ENCODE data around the gene CACNA2D1.
"Not testable (repeated sequence)": the region's sequence is repeated elsewhere in the genome, so short reads cannot be mapped to it uniquely, and the experiment has no call there.

CACNA2D1 gene

DNA sequence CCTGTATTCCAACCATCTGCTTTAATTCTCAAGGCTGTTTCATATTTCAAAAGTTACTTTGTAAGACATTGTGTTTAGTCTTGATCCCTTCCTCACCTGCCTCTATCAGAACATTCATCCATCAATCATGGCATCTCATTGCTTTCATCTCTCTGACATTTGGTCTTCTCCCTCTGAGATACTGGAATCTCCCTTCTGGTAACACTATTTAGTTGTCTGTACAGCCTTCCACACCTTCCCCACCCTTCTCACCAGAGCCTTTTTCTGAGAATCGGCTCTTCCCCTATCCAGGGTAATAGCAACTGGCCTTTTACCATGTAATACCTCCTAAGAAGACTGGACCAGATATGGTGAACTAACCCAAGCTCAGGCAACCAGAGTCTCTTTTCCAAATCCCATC, 10.1 kb downstream of the CACNA2D1 start:
- no peak for DNase-seq

DNA sequence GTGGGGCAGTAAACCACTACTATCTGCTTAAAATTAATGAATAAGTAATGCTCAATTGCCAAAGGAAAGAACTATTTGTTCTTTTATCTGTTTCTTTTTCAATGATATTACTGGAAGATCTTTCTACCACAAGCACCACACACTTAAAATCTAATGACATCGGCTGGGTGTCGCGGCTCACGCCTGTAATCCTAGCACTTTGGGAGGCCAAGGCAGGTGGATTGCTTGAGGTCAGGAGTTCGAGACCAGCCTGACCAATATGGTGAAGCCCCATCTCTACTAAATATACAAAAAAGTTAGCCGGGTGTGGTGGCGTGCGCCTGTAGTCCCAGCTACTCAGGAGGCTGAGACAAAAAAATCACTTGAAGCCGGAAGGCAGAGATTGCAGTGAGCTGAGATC, 10.8 kb downstream of the CACNA2D1 start:
- not testable (repeated sequence) for DNase-seq

DNA sequence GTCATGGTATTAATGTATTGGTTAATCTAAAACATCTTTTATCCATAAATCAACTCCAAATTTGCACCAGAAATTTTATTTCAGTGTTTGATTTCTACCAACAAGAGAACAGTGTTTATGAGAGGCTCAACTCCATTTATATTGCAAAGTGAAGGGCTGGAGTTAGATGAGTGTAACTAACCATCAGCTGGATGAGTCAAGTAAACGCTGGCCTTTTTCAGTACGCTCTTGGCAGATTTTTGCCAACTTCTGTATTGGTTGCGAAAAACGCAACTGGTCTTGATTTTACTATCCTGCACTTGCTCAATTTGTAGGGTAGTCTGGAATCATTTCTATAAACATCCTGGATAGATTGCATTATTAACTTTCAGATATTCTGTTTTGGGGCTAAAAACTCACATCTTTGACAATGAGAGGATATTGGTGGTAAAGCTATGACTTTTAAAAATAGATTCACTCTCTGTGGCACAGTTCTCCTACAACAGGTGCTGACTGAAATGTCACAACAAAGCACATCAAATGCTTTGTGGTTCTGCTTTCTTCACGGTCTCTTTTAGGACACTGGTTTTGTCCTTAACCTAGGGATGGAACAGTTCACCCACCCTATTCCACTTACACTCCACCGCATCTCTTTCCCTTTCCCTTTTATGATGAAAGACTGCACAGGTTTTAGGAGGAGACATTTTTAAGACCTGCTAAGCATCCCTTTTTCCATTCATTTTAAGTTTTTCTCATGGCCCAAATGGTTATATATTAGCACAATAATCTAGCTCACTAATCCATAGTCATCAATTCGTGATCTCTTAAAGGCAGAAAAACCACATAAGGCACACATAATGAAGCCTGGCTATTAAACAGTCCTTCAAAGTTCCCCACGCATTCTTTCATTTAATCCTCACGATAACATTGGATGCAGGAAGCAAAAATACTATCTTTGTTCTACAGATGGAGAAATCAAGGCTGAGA, 12.8 kb downstream of the CACNA2D1 start:
- no peak for DNase-seq

DNA sequence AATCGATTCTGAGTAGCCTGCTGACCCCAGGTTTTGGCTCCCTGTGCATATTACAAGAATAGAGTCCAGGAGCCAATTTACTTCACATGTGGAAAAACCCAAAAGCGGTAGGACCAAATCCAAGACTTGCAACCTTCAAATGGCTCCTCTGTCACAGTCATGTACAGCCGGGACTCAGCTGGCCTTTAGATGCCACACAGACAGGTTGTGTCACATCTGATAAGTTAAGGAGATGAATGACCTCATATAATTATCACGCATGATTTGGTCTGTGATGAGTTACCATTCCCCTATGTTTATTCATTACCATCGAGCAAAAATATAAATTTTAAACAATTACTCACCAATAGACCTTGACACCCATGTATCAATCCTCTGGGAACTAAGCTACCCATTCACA, 14.2 kb downstream of the CACNA2D1 start:
- DNase-seq, result no peak

GRCh38 chr7:82428186-82428961, 15.2 kb downstream of the CACNA2D1 start:
- no peak for DNase-seq

DNA sequence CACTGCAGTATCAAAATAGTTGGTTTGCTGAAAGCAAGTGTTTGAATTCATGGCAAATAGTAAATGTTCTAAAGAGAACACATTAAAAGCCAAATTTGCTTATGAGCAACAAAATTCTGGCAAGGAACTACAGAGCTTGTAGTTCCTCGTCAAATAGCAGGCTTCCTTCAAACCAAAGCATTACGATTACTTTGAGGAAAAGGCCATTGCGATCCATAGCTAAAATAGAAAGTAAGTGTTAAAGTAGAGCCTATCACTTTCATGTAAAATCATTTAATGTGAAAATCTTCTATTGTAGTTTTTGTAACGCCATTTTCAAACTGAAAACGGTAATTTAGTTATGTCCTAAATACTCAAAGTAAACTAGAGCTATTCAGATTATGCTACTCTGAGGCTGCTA, 20.1 kb downstream of the CACNA2D1 start:
- no peak for DNase-seq

- DNase-seq, result no peak
Observed at GRCh38 chr7:82419200-82419599, 24.4 kb downstream of the CACNA2D1 start.

GRCh38 chr7:82417898-82418297, 25.7 kb downstream of the CACNA2D1 start:
- DNase-seq, result no peak

DNA sequence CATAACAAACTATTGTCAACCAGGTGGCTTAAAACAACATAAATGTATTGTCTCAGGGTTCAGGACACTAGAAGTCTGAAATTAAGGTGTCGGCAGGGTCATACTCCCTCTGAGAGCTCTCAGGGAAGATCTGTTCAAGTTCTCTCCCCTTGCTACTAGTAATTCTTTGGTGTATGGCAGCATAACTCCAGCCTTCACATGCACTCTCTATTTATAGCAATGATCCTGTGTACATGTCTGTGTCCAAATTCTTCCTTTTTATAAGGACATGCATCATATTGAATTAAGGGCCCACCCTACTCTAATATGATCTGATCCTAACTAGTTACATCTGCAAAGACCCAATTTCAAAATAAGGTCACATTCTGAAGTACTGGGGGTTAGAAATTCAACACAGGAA, 27.2 kb downstream of the CACNA2D1 start:
- no peak for DNase-seq

GRCh38 chr7:82414389-82414788, 29.2 kb downstream of the CACNA2D1 start:
- no peak for DNase-seq

DNA sequence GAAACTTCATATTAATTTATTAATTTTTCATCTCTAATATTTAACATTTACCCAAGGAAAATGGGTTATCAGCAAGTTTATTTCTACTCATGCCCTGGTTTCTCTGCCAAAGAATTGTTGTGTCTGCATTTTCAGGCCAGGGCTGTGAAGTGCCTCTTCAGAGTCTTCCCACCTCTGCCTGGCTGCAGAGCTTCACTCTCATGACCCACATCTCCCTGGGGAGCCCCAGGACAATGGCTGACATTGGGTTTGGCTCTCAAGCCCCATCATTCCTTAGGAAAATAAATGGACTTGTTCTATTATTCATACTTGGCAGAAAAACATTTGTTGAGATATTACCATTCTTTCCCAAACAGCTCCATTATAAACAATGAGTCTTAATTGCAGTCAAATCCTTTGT, 30.3 kb downstream of the CACNA2D1 start:
- DNase-seq, result no peak

DNA sequence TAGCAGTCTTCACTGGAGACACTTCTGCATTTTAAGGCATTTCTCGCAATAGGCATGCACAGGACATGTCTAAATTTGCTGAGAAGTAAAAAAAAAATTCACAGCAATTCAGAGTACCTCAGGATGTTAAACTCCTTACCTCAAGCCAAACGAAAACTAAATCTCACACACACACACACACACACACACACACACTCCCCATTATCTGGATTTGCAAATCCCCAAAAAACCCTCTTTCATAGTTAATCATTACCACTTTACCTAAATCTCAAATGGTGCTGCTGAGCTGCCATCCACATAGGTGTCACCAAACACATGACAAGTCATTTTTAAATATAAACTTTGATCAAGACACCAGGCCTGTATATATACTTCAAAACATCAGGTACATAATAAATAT, 31.8 kb downstream of the CACNA2D1 start:
- no peak for DNase-seq

- DNase-seq, result no peak
Observed at GRCh38 chr7:82410461-82410860, 33.1 kb downstream of the CACNA2D1 start.

- DNase-seq, result no peak
Observed at GRCh38 chr7:82406937-82407336, 36.6 kb downstream of the CACNA2D1 start.

GRCh38 chr7:82405301-82405700, 38.3 kb downstream of the CACNA2D1 start:
- DNase-seq, result no peak

DNA sequence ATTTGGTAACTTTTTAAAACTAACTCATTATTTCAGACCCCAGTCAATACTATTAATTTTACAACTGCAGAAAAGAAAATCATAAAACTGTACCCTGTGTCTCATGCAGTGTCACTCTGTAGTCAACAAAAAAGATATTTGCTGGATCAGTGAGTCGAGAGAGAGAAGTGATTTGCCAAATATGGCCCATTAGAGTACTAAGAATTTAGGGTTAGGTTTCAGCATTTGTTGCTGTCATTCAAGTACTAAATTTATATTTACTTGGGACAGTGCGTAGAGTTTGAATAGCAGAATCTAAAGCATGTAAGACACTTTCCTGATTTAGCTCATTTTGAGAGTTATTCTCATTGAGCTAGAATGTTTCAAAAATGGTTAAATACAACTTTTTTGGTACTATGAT, 38.9 kb downstream of the CACNA2D1 start:
- no peak for DNase-seq

DNA sequence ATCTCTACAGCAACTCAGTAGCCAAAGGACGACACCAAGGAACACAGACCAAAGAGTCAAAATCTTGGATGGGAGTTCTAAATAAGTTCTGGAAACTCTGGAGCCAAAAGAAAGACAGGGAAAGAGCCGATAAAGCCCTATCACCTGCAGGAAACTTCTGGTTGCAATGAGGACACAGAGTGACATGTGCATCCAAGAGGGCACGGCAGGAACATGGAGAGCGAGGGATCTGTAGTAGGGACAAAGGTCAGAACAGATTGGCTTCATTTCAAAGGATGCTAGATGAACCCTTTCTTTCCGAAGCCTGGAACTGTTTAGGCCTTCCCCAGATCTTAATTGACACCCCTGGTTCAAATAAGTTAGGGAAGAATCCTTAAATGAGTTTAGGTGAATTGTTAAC, 39.5 kb downstream of the CACNA2D1 start:
- no peak for DNase-seq

- no peak for DNase-seq
Observed at GRCh38 chr7:82397879-82398524, 45.6 kb downstream of the CACNA2D1 start.

DNA sequence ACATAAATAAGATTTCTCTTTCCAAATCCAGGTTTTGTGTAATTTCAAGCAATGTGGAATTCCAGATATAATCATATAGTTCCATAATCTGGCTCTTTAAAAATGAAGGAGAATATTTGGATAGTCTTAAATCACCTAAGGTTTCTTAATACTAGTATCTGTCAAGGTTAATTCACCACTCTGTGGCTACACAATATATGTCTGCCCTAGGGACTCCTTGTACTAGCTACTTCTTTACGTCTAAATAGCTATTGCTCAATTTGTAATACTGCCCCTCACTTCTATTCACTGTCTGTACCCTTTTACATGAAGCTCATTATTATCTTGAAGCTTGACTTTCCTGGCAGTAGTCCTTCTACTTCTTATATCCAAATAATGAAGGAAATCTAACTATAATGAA, 47.2 kb downstream of the CACNA2D1 start:
- no peak for DNase-seq

GRCh38 chr7:82395147-82395546, 48.4 kb downstream of the CACNA2D1 start:
- no peak for DNase-seq

DNA sequence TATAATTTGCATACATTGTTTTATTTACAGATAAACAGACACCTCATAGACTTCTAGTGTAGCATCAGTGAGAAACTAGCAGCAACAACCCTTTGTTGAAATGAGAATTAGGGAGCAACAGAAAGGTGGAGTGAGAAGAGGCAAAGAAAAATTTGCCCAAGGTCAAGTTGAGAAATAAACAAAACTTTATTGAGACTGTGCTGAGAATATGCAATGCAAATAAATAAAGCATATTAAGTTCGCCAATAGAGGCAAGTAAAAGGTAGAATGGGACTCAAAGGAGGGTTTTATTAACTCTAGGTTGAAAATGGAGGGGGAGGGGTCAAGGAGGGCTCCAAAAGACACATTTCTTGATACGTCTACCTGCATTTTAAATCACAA, 49.7 kb downstream of the CACNA2D1 start:
- no peak for DNase-seq

GRCh38 chr7:82393076-82393839, 50.3 kb downstream of the CACNA2D1 start:
- DNase-seq, result no peak

DNA sequence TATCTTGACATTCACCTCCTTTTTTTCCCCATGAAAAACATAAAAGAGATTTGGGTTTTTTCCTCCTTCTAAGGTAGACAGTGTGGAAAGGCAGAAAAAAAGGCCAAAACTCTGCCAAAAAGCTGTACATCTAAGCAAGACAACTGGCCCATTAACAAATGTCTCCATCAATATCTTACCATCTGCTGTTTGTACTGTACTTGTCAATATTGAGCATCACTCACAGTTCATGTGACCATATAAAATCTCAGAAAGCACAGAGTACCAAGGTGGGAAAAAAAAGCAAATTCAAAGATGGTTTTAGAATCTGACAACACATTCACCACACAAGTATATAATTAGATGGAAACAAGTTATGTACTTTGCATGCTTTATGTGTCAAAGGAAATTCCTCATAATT, 52.6 kb downstream of the CACNA2D1 start:
- DNase-seq, result no peak
